CD4-positive, alpha-beta memory T cell (primary cell): ENCODE measurements around the gene MDP1. TPM values are rescaled to one million over a fixed set of nuclear protein-coding genes. Genes with fewer than 3 reads are reported as not detected.
"Not testable (repeated sequence)": the region's sequence is repeated elsewhere in the genome, so short reads cannot be mapped to it uniquely, and the experiment has no call there.

ENCODE experiments used
- CTCF ChIA-PET: fragments of 350-600 bp; sonication (Branson Sonifier 250); formaldehyde crosslinking; loops from one replicate; lab custom pipeline; 2021; ENCODE audit warnings: inconsistent platforms; ENCODE audit not compliant: partially characterized antibody; lab: Charles Lee
- POLR2A ChIA-PET: fragments of 350-600 bp; sonication (Branson Sonifier 250); formaldehyde crosslinking; loops from one replicate; lab custom pipeline; 2021; ENCODE audit not compliant: partially characterized antibody; lab: Charles Lee
- DNase-seq, 5 donors: peaks; one replicate each; pipeline versions ENCODE4 v3.0.0 to v3.0.0-alpha.2; 2020 to 2022; ENCODE audit warnings: mixed read lengths in 1 of 5
- H3K27ac ChIP-seq: one replicate; pipeline ENCODE4 v1.7.0; 2013; ENCODE audit warnings: low read depth, low read length
- H3K27me3 ChIP-seq: 2 replicates; pipeline ENCODE4 v1.7.0; 2013; ENCODE audit warnings: mild to moderate bottlenecking, low read length, moderate library complexity; ENCODE audit not compliant: insufficient read depth
- H3K36me3 ChIP-seq: 2 replicates; pipeline ENCODE4 v1.7.0; 2013; ENCODE audit warnings: mild to moderate bottlenecking, low read length, moderate library complexity; ENCODE audit not compliant: insufficient read depth
- H3K4me1 ChIP-seq: 2 replicates; pipeline ENCODE4 v1.7.0; 2013; ENCODE audit warnings: mild to moderate bottlenecking, low read length, moderate library complexity; ENCODE audit not compliant: insufficient read depth
- H3K4me3 ChIP-seq, 2 donors: one replicate each; pipeline ENCODE4 v1.7.0; 2013; ENCODE audit warnings: low read length in 2 of 2, mild to moderate bottlenecking in 1 of 2
- H3K9me3 ChIP-seq, 2 donors: one replicate each; pipeline ENCODE4 v1.7.0; 2013; ENCODE audit warnings: low read length in 2 of 2, control low read depth in 1 of 2; ENCODE audit not compliant: control insufficient read depth in 1 of 2
- H3K27ac Mint-ChIP-seq, 7 donors: one replicate each; pipeline ENCODE4 v1.8.0; 2020 to 2021; ENCODE audit warnings: mixed read lengths in 7 of 7, mild to moderate bottlenecking in 6 of 7, inconsistent platforms in 3 of 7, moderate library complexity in 3 of 7
- H3K27me3 Mint-ChIP-seq, 2 donors: one replicate each; pipeline ENCODE4 v1.8.0; 2020 to 2021; ENCODE audit warnings: mixed read lengths in 2 of 2
- H3K36me3 Mint-ChIP-seq, 2 donors: one replicate each; pipeline ENCODE4 v1.8.0; 2020 to 2021; ENCODE audit warnings: mixed read lengths in 2 of 2, inconsistent platforms in 1 of 2, mild to moderate bottlenecking in 1 of 2
- H3K4me1 Mint-ChIP-seq, 4 donors: one replicate each; pipeline ENCODE4 v1.8.0; 2020 to 2021; ENCODE audit warnings: mixed read lengths in 4 of 4, mild to moderate bottlenecking in 1 of 4
- H3K4me3 Mint-ChIP-seq, 8 donors: one replicate each; pipeline ENCODE4 v1.8.0; 2020 to 2021; ENCODE audit warnings: mixed read lengths in 8 of 8, mild to moderate bottlenecking in 7 of 8, moderate library complexity in 6 of 8, inconsistent platforms in 3 of 8
- H3K9me3 Mint-ChIP-seq, 8 donors: one replicate each; pipeline ENCODE4 v1.8.0; 2020 to 2021; ENCODE audit warnings: mixed read lengths in 8 of 8, mild to moderate bottlenecking in 5 of 8, inconsistent platforms in 3 of 8, moderate library complexity in 1 of 8
- intact Hi-C: fragments of 100-400 bp; cut with micrococcal nuclease; formaldehyde crosslinking; loops from one replicate; pipeline ENCODE4 v1.15.1; 2023
- polyA plus RNA-seq, 2 donors: library from polyadenylated mRNA; unstranded; fragments of 300-500 nt; fragmentation: Illumina TruSeq; gene quantifications; one replicate each; pipeline ENCODE4 v1.2.3, GENCODE V29; 2021
- total RNA-seq, 2 experiments: library from RNA; stranded (reverse); gene quantifications; one replicate each; pipeline ENCODE4 v1.2.3, GENCODE V29; 2021

Gene MDP1
- total and polyA plus RNA-seq, 4 experiments from 2014 or later = 12.5 to 28.1 (median 21.3) TPM

DNA sequence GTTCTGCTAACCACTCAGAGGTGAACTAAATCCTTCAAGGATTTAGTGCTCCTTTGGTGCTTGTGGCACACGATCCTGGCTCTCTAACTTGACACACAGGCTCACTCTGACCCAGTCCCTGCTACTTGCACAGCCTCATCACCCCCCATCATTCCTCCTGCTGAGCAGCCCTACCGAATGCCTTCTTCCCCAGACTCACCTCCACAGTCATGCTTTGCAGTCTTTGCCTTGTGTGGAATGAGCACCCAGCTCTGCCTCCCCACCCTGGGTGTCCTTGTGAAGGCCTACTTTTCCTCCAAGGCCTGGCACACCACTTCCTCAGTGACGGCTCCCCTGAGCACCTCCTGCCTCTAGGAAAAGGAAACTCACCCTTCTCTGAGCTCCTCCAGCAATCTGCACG is 34.5 kb upstream of the MDP1 start:
- ChIA-PET POLR2A (interaction anchor here (0.9 to 1.7 kb wide), 7 partner anchors 8 to 181 kb away, joined by 3 to 8 read pairs (median 3); partner anchors contain the start of genes CIDEB, DCAF11, NRL and RABGGTA), CTCF (interaction anchor here (4.3 to 25.6 kb wide), 2 partner anchors 7 to 55 kb away, joined by 25 to 556 read pairs; partner anchors contain the start of genes CIDEB, DHRS1, LTB4R and LTB4R2)
- DNase-seq = no peak
- no peaks in the 10 kb centered on the region for H3K27me3 Mint-ChIP-seq
- H3K36me3 ChIP-seq = peaks cover 7% of the 10 kb centered on the region
- H3K4me1 ChIP-seq = peaks cover 21% of the 10 kb centered on the region
- H3K9me3 ChIP-seq = no peaks in the 10 kb centered on the region
- peaks cover 19 to 33% (median 27%) of the 10 kb centered on the region in 4 donors for H3K4me1 Mint-ChIP-seq
- H3K27me3 ChIP-seq = no peaks in the 10 kb centered on the region
- H3K27ac ChIP-seq = no peak overlapping the region
- peaks cover 8 to 27% of the 10 kb centered on the region in 2 donors for H3K36me3 Mint-ChIP-seq
- no peak overlapping the region for H3K4me3 ChIP-seq
- peak overlapping the region in 7 of 8 donors; percentile 44 to 74 (median 65) for H3K4me3 Mint-ChIP-seq
- H3K27ac Mint-ChIP-seq = peak overlapping the region; percentile 23 to 80 (median 74)
- H3K9me3 Mint-ChIP-seq = no peaks in the 10 kb centered on the region
- intact Hi-C loops = no loop called here

DNA sequence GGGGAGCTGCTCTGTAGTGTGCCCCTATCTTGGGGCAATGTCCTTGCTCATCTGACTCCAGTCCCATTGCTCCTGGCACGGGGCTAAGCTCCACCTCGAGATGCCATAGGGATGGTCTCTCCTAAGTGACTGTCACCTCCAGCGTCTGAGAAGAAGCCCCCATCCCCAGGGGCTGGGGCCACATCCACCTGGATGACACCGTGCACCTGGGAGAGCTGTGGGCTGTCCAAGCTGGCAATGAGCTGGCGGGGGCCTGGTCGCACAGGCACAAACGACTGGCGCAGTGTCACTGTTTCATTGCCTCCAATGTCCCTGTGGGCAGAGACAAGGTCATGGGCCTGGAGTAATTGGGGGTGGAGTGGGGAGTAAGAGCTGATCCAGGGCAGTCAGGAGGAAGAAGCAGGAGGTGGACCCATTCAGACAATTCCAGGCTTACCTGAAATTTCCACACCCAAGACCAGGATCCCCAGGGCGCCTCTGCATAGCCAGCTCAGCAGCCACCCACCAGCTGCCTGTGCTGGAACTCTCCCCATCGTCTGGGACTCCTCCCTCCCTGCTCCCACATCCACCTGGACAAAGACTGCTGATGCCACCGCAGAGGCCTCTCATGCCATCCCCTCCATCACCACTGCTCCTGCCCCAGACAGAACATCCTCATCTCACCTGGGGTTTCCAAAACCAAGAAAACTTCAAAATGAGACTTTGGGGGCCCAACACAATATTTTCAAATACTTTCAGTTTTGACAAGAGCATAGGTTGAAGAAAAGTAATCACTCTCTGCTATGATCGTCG is 33.6 kb upstream of the MDP1 start:
- Histone ChIP-seq H3K27me3 (no peaks in the 10 kb centered on the region), H3K4me3 (no peak overlapping the region), H3K36me3 (peaks cover 3% of the 10 kb centered on the region), H3K27ac (no peak overlapping the region), H3K9me3 (no peaks in the 10 kb centered on the region), H3K4me1 (peaks cover 21% of the 10 kb centered on the region)
- Mint-ChIP-seq H3K4me1 (peaks cover 20 to 40% (median 28%) of the 10 kb centered on the region in 4 donors), H3K36me3 (peaks cover 8 to 18% of the 10 kb centered on the region in 2 donors), H3K4me3 (peak overlapping the region in 5 of 8 donors; percentile 4 to 70 (median 57)), H3K27ac (peak overlapping the region; percentile 16 to 87 (median 74)), H3K9me3 (no peaks in the 10 kb centered on the region), H3K27me3 (no peaks in the 10 kb centered on the region)
- no peak for DNase-seq
- intact Hi-C loops = no loop called here
- ChIA-PET POLR2A (interaction anchor here (1.3 kb wide), 1 partner anchor 21 kb away, joined by 4 read pairs; no protein-coding TSS in a partner anchor), CTCF (interaction anchor here (0.9 to 25.6 kb wide), 5 partner anchors 21 to 182 kb away, joined by 3 to 556 read pairs (median 3); partner anchors contain the start of genes CIDEB, DHRS1, LTB4R and LTB4R2)

DNA sequence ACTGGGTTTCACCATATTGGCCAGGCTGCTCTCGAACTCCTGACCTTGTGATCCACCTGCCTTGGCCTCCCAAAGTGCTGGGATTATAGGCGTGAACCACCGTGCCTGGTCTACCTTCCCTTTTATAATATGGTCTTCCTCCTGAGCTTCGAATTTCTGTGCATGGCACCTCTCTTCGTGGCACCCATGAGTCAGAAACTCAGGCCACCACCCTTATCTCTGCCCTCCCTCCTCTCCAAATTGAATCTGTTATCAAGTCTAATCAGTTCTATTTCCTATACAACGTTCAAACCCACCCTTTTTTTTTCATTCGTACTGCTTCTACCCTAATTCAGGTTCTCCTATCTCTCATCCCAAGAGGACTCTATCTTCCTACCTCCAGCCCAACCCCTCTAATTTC is 31.6 kb upstream of the MDP1 start:
- H3K9me3 ChIP-seq = no peaks in the 10 kb centered on the region
- intact Hi-C loops = loop anchor here (1.0 kb wide), 1 partner anchor 24 kb away; the partner anchor contains the start of gene RABGGTA
- DNase-seq = no peak
- no peak overlapping the region for H3K27ac ChIP-seq
- Mint-ChIP-seq H3K27me3 (no peaks in the 10 kb centered on the region), H3K27ac (peak overlapping the region; percentile 81 to 98 (median 97)), H3K9me3 (no peaks in the 10 kb centered on the region), H3K36me3 (peaks cover 0 to 15% of the 10 kb centered on the region in 2 donors), H3K4me3 (peak overlapping the region; percentile 41 to 78 (median 72)), H3K4me1 (peaks cover 27 to 56% (median 39%) of the 10 kb centered on the region in 4 donors)
- no peaks in the 10 kb centered on the region for H3K36me3 ChIP-seq
- ChIA-PET CTCF (interaction anchor here (0.7 to 25.6 kb wide), 11 partner anchors 16 to 234 kb away, joined by 3 to 556 read pairs (median 5); partner anchors contain the start of genes ADCY4, CIDEB, DHRS1 and LTB4R), POLR2A (interaction anchor here (1.1 to 10.0 kb wide), 16 partner anchors 10 to 194 kb away, joined by 3 to 171 read pairs (median 6); partner anchors contain the start of genes CBLN3, CHMP4A, DHRS1 and EMC9)
- H3K27me3 ChIP-seq = no peaks in the 10 kb centered on the region
- H3K4me3 ChIP-seq = no peak overlapping the region
- H3K4me1 ChIP-seq = peaks cover 32% of the 10 kb centered on the region

DNA sequence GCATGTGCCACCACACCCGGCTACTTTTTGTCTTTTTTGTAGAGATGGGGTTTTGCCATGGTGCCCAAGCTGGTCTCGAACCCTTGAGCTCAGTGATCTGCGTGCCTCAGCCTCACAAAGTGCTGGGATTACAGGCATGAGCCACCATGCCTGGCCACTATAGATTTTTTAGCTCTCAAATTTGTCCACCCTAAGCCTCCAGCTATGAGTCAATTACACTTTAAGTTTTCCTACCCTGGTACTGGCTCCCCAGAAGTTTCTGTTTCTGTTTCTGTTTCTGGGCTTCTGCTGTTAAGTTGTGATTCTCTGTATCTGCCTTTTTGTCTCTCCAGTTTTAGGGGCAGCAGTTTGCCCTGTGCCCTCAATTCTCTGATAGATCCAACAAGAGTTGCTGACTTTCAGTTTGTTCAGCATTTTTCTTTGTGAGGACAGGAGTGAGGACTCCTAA is 30.9 kb upstream of the MDP1 start:
- H3K36me3 Mint-ChIP-seq = peaks cover 0 to 20% of the 10 kb centered on the region in 2 donors

DNA sequence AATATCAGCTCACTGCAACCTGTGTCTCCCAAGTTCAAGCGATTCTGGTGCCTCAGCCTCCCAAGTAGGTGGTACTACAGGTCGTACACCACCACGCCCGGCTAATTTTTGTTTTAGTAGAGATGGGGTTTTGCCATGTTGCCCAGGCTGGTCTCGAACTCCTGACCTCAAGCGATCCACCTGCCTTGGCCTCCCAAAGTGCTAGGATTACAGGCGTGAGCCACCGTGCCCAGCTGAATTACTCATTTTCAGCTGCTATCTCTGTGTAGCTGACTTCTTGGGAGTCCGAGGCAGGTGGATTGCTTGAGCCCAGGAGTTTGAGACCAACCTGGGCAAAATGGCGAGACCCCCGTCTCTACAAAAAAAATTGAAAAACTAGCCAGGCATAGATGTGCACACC is 29.5 kb upstream of the MDP1 start:
- H3K27me3 ChIP-seq, DNase-seq, H3K36me3 ChIP-seq, H3K9me3 ChIP-seq, intact Hi-C loops, H3K27me3 Mint-ChIP-seq, H3K4me3 ChIP-seq, H3K9me3 Mint-ChIP-seq, H3K4me3 Mint-ChIP-seq, H3K27ac ChIP-seq: not testable (repeated sequence)
- peaks cover 48% of the 10 kb centered on the region for H3K4me1 ChIP-seq
- H3K4me1 Mint-ChIP-seq = peaks cover 28 to 64% (median 48%) of the 10 kb centered on the region in 4 donors
- CTCF ChIA-PET = interaction anchor here (1.1 to 25.6 kb wide), 9 partner anchors 26 to 191 kb away, joined by 3 to 556 read pairs (median 4); partner anchors contain the start of genes ADCY4, CBLN3, CIDEB and DHRS1
- POLR2A ChIA-PET = interaction anchor here (0.6 to 10.0 kb wide), 5 partner anchors 25 to 185 kb away, joined by 3 to 171 read pairs (median 3); partner anchors contain the start of genes CBLN3, CHMP4A, KHNYN and MDP1
- H3K36me3 Mint-ChIP-seq = peaks cover 3 to 22% of the 10 kb centered on the region in 2 donors
- peak overlapping the region in 3 of 7 donors; percentile 85 to 91 (median 91) for H3K27ac Mint-ChIP-seq

More for the DNA sequence above, 30.9 kb upstream of the MDP1 start:
- H3K4me3 ChIP-seq = peak overlapping the region in 1 of 2 donors; percentile 25
- intact Hi-C loops = loop anchor here (1.0 kb wide), 1 partner anchor 25 kb away; the partner anchor contains the start of gene RABGGTA
- no peaks in the 10 kb centered on the region for H3K9me3 ChIP-seq
- peak overlapping the region; percentile 46 for H3K27ac ChIP-seq
- ChIA-PET POLR2A (interaction anchor here (0.6 to 10.0 kb wide), 20 partner anchors 10 to 195 kb away, joined by 3 to 171 read pairs (median 5); partner anchors contain the start of genes CBLN3, CHMP4A, DCAF11 and DHRS1), CTCF (interaction anchor here (0.7 to 25.6 kb wide), 14 partner anchors 16 to 235 kb away, joined by 3 to 556 read pairs (median 4); partner anchors contain the start of genes ADCY4, CIDEB, DHRS1 and LTB4R)
- no peaks in the 10 kb centered on the region for H3K36me3 ChIP-seq
- peak overlapping the region; percentile 70 to 94 (median 86) for H3K4me3 Mint-ChIP-seq
- peaks cover 33% of the 10 kb centered on the region for H3K4me1 ChIP-seq
- DNase-seq = peak in 4 of 5 donors; percentile 35 to 52 (median 42)
- no peaks in the 10 kb centered on the region for H3K27me3 ChIP-seq
- no peaks in the 10 kb centered on the region for H3K27me3 Mint-ChIP-seq
- H3K4me1 Mint-ChIP-seq = peaks cover 27 to 62% (median 43%) of the 10 kb centered on the region in 4 donors
- H3K9me3 Mint-ChIP-seq = no peaks in the 10 kb centered on the region
- H3K27ac Mint-ChIP-seq = peak overlapping the region; percentile 87 to 98 (median 97)

DNA sequence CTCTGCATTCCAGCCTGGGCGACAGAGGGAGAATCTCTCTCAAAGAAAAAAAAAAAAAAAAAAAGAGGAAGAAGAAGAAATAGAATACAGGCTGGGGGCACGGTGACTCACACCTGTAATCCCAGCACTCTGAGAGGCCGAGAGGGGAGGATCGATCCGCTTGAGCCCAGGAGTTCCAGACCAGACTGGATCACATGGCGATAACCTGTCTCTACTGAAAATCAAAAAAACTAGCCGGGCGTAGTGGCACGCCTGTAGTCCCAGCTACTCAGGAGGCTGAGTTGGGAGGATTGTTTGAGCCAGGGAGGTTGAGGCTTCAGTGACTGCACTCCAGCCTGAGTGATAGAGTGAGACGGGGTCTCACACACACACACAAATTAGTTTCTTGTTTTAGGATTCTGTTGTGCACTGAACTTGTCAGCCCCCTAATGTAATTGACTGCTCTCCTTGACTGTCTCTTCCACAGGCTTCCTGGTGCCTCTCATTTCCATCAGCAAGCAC is 27.5 kb upstream of the MDP1 start:
- Histone ChIP-seq H3K27me3 (no peaks in the 10 kb centered on the region), H3K4me1 (peaks cover 62% of the 10 kb centered on the region), H3K27ac (peak overlapping the region; percentile 96), H3K36me3 (peaks cover 28% of the 10 kb centered on the region), H3K9me3 (no peaks in the 10 kb centered on the region), H3K4me3 (peak overlapping the region; percentile 7 to 79)
- intact Hi-C loops = loop anchor here (1.0 to 2.0 kb wide), 5 partner anchors 54 to 229 kb away; partner anchors contain the start of genes IPO4, PSME2 and RNF31
- H3K9me3 Mint-ChIP-seq = no peaks in the 10 kb centered on the region
- peak overlapping the region; percentile 87 to 99 (median 94) for H3K4me3 Mint-ChIP-seq
- peak overlapping the region; percentile 99 to 100 (median 99) for H3K27ac Mint-ChIP-seq
- H3K27me3 Mint-ChIP-seq = no peaks in the 10 kb centered on the region
- peaks cover 38 to 76% (median 59%) of the 10 kb centered on the region in 4 donors for H3K4me1 Mint-ChIP-seq
- POLR2A ChIA-PET = interaction anchor here (1.2 to 10.0 kb wide), 28 partner anchors 7 to 199 kb away, joined by 3 to 171 read pairs (median 19); partner anchors contain the start of genes CBLN3, CHMP4A, CIDEB and DCAF11
- peak in 2 of 5 donors; percentile 13 to 51 for DNase-seq
- peaks cover 18 to 39% of the 10 kb centered on the region in 2 donors for H3K36me3 Mint-ChIP-seq
- CTCF ChIA-PET = interaction anchor here (0.7 to 25.6 kb wide), 35 partner anchors 9 to 198 kb away, joined by 3 to 556 read pairs (median 10); partner anchors contain the start of genes CBLN3, CHMP4A, CIDEB and DHRS1
